Panc1 (cell line): ENCODE measurements around the gene CCDC112.

Experiments used
- CTCF ChIP-seq: fragments of 450-650 bp; IDR thresholded peaks from 2 replicates; pipeline ENCODE4 v1.5.1; 2017; ENCODE audit warnings: mild to moderate bottlenecking
- POLR2AphosphoS5 ChIP-seq: IDR thresholded peaks from 2 replicates; pipeline ENCODE4 v1.6.1; 2012; ENCODE audit warnings: mild to moderate bottlenecking, low read depth, low read length, moderate library complexity
- REST ChIP-seq, 2 experiments: IDR thresholded peaks; 2 replicates each; pipeline ENCODE4 v1.6.1; 2011 to 2012; ENCODE audit warnings: low read depth in 2 of 2, control low read depth in 1 of 2, low read length in 1 of 2, mild to moderate bottlenecking in 1 of 2, moderate library complexity in 1 of 2; ENCODE audit not compliant: insufficient read depth in 1 of 2

GRCh38 chr5:115324021-115324420 is 27.6 kb upstream of the CCDC112 start:
- TF ChIP-seq CTCF: no peak
- no peak for TF ChIP-seq REST (IDR thresholded peaks at IDR 0.05; ENCODE audit: insufficient read depth in 1 of 2, low read depth in 2 of 2, low read length in 1 of 2)
- no peak for TF ChIP-seq POLR2AphosphoS5
